ENCODE measurements around the gene CADM1. TPM values are rescaled to one million over a fixed set of nuclear protein-coding genes. Genes with fewer than 3 reads are reported as not detected.

CADM1 gene
- total RNA-seq, 4 donors from 2014 or later, result 17.1 to 49.8 (median 30.7) TPM

- WGBS, 2 donors, result 83 to 91% methylated on average over 4 of the region's 4 CpGs
- no peak for DNase-seq (ENCODE audit: low spot score in 2 of 2)
Observed at GRCh38 chr11:115347106-115347505, 157.1 kb downstream of the CADM1 start.

DNA sequence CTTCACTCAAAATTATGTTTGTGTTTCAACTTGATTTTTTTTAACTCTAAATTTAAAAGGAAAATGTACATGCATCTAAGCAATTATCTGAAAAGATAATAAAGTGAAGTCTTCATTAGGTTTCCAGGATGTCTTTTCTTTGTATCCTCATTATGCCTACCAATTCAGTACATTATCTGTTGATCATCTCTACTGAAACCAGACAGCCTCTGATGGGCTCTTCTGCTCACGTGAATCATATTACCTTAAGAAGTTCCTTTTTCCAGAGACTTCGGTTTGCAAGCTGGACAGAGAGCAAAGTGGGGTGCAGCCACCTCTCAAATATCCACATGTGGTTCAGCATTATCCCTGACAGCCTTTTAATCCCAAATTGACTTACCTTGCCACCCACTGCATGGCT lies 158.4 kb downstream of the CADM1 start:
- DNase-seq (ENCODE audit: low spot score in 2 of 2), result no peak
- no peaks in the 10 kb centered on the region for H3K36me3 ChIP-seq
- no peaks in the 10 kb centered on the region for H3K27me3 ChIP-seq
- H3K4me3 ChIP-seq, result no peak overlapping the region
- H3K9me3 ChIP-seq, result no peaks in the 10 kb centered on the region
- H3K27ac ChIP-seq, result no peak overlapping the region
- H3K4me1 ChIP-seq, result peaks cover 0 to 5% (median 0%) of the 10 kb centered on the region in 4 donors
- 88 to 91% methylated on average over 2 of the region's 2 CpGs for WGBS, 2 donors
- TF ChIP-seq POLR2A (IDR thresholded peaks at IDR 0.05) (no peak), CTCF (IDR thresholded peaks at IDR 0.05) (no peak), EP300 (IDR thresholded peaks at IDR 0.05) (no peak)

More at GRCh38 chr11:115347106-115347505, 157.1 kb downstream of the CADM1 start:
- H3K27ac ChIP-seq, result no peak overlapping the region
- H3K9me3 ChIP-seq, result no peaks in the 10 kb centered on the region
- H3K36me3 ChIP-seq, result no peaks in the 10 kb centered on the region
- H3K27me3 ChIP-seq, result no peaks in the 10 kb centered on the region
- no peak for TF ChIP-seq POLR2A (IDR thresholded peaks at IDR 0.05)
- peaks cover 0 to 5% (median 0%) of the 10 kb centered on the region in 4 donors for H3K4me1 ChIP-seq
- no peak overlapping the region for H3K4me3 ChIP-seq

GRCh38 chr11:115345361-115345760 lies 158.9 kb downstream of the CADM1 start:
- Histone ChIP-seq H3K27ac (no peak overlapping the region), H3K27me3 (no peaks in the 10 kb centered on the region), H3K9me3 (no peaks in the 10 kb centered on the region), H3K36me3 (no peaks in the 10 kb centered on the region), H3K4me1 (peaks cover 0 to 5% (median 0%) of the 10 kb centered on the region in 4 donors), H3K4me3 (no peak overlapping the region)
- TF ChIP-seq POLR2A (IDR thresholded peaks at IDR 0.05) (no peak), EP300 (IDR thresholded peaks at IDR 0.05) (no peak), CTCF (IDR thresholded peaks at IDR 0.05) (no peak)
- DNase-seq (ENCODE audit: low spot score in 2 of 2), result no peak

GRCh38 chr11:115344846-115345245 lies 159.4 kb downstream of the CADM1 start:
- WGBS, 2 donors, result 71 to 88% methylated on average over 4 of the region's 4 CpGs
- Histone ChIP-seq H3K27ac (no peak overlapping the region), H3K4me3 (no peak overlapping the region), H3K4me1 (peaks cover 0 to 5% (median 0%) of the 10 kb centered on the region in 4 donors), H3K9me3 (no peaks in the 10 kb centered on the region), H3K36me3 (no peaks in the 10 kb centered on the region), H3K27me3 (no peaks in the 10 kb centered on the region)
- TF ChIP-seq EP300 (IDR thresholded peaks at IDR 0.05) (no peak), POLR2A (IDR thresholded peaks at IDR 0.05) (no peak), CTCF (IDR thresholded peaks at IDR 0.05) (no peak)
- no peak for DNase-seq (ENCODE audit: low spot score in 2 of 2)

DNA sequence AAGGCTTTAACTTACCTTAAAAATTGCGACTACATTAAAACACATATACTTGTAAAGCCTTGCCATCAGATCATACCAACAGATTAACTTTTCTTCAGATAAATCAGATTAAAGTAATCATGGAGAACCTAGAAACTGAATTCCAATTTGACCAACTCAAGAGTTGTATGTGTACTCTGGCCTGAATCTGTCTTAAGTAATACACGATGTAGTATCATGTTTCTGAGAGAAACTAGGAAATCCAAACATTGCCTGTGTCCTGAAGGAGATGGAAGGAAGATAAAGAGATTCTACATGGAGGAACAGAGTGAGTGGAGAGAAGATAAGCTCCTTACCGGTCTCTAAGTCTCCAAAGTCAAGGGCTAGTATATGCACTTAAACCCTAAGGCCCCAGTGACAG lies 162.1 kb downstream of the CADM1 start:
- TF ChIP-seq POLR2A (IDR thresholded peaks at IDR 0.05) (no peak), EP300 (IDR thresholded peaks at IDR 0.05) (no peak), CTCF (IDR thresholded peaks at IDR 0.05) (no peak)
- H3K9me3 ChIP-seq, result no peaks in the 10 kb centered on the region
- no peaks in the 10 kb centered on the region for H3K27me3 ChIP-seq
- no peak overlapping the region for H3K27ac ChIP-seq
- no peak overlapping the region for H3K4me3 ChIP-seq
- no peaks in the 10 kb centered on the region for H3K36me3 ChIP-seq
- 91 to 94% methylated on average over 3 of the region's 3 CpGs for WGBS, 2 donors
- DNase-seq (ENCODE audit: low spot score in 2 of 2), result no peak
- no peaks in the 10 kb centered on the region for H3K4me1 ChIP-seq

- H3K4me1 ChIP-seq, result no peaks in the 10 kb centered on the region
- H3K9me3 ChIP-seq, result no peaks in the 10 kb centered on the region
- H3K4me3 ChIP-seq, result no peak overlapping the region
- H3K27ac ChIP-seq, result no peak overlapping the region
- H3K36me3 ChIP-seq, result no peaks in the 10 kb centered on the region
- TF ChIP-seq EP300 (IDR thresholded peaks at IDR 0.05), result no peak
- TF ChIP-seq CTCF (IDR thresholded peaks at IDR 0.05), result no peak
- TF ChIP-seq POLR2A (IDR thresholded peaks at IDR 0.05), result no peak
- 95 to 97% methylated on average over 3 of the region's 3 CpGs for WGBS, 2 donors
- no peaks in the 10 kb centered on the region for H3K27me3 ChIP-seq
- no peak for DNase-seq (ENCODE audit: low spot score in 2 of 2)
Observed at GRCh38 chr11:115340874-115341273, 163.3 kb downstream of the CADM1 start.
